Spleen (tissue), 11 donors: ENCODE measurements around the gene HIP1. TPM values are rescaled to one million over a fixed set of nuclear protein-coding genes. Genes with fewer than 3 reads are reported as not detected.

ENCODE experiments used
- DNase-seq: peaks from one replicate; pipeline ENCODE4 v3.0.0-alpha.2; 2020
- H3K27ac ChIP-seq, 8 donors: fragments of 200-600 bp; sonication (generic) in 7 of 8; 1 replicate in 4 of 8; 2 replicates in 4 of 8; pipeline versions ENCODE4 v1.5.0 to v1.8.0; 2016 to 2021; ENCODE audit warnings: inconsistent platforms in 4 of 8, mild to moderate bottlenecking in 4 of 8, moderate library complexity in 1 of 8
- H3K27me3 ChIP-seq, 7 donors: fragments of 200-600 bp; sonication (generic) in 6 of 7; replicated peaks in 1 of 7; 1 replicate in 4 of 7; 2 replicates in 3 of 7; pipeline versions ENCODE4 v1.5.0 to v1.8.0; 2016 to 2021; ENCODE audit warnings: inconsistent platforms in 3 of 7, mild to moderate bottlenecking in 1 of 7
- H3K36me3 ChIP-seq, 6 donors: fragments of 200-600 bp; sonication (generic) in 5 of 6; 1 replicate in 4 of 6; 2 replicates in 2 of 6; pipeline versions ENCODE4 v1.5.0 to v1.8.0; 2016 to 2021; ENCODE audit warnings: inconsistent platforms in 2 of 6
- H3K4me1 ChIP-seq, 6 donors: fragments of 200-600 bp; sonication (generic) in 5 of 6; 1 replicate in 3 of 6; 2 replicates in 3 of 6; pipeline versions ENCODE4 v1.5.0 to v1.8.0; 2016 to 2021; ENCODE audit warnings: inconsistent platforms in 3 of 6
- H3K4me3 ChIP-seq, 8 donors: fragments of 200-600 bp; sonication (generic) in 7 of 8; 1 replicate in 4 of 8; 2 replicates in 4 of 8; pipeline versions ENCODE4 v1.5.0 to v1.8.0; 2016 to 2021; ENCODE audit warnings: inconsistent platforms in 4 of 8, mild to moderate bottlenecking in 4 of 8, moderate library complexity in 2 of 8
- H3K9me3 ChIP-seq, 8 donors: fragments of 200-600 bp; sonication (generic) in 7 of 8; 1 replicate in 4 of 8; 2 replicates in 4 of 8; pipeline versions ENCODE4 v1.5.0 to v1.8.0; 2016 to 2021; ENCODE audit warnings: inconsistent platforms in 4 of 8
- POLR2A ChIP-seq, 3 donors: fragments of 450-650 bp; IDR thresholded peaks; one replicate each; pipeline ENCODE4 v1.5.1; 2017; ENCODE audit warnings: antibody characterized with exemption in 3 of 3, mild to moderate bottlenecking in 1 of 3
- POLR2AphosphoS5 ChIP-seq, 3 donors: sonication (generic); formaldehyde crosslinking; IDR thresholded peaks; one replicate each; pipeline ENCODE4 v1.5.1; 2017; ENCODE audit warnings: antibody characterized with exemption in 3 of 3
- WGBS, 5 donors: extraction: QIAGEN DNeasy Blood & Tissue Kit in 3 of 5; methylation state at CpG; one replicate each; pipeline versions ENCODE4 v1.1.5 to v1.1.7; 2013 to 2018; 5-methylcytosine and 5-hydroxymethylcytosine counted together
- intact Hi-C: fragments of 100-400 bp; cut with DNase I; formaldehyde crosslinking; loops from one replicate; pipeline ENCODE4 v1.15.0; 2023; ENCODE audit warnings: low total_unique reads
- polyA plus RNA-seq, 3 donors: library from polyadenylated mRNA; stranded (reverse); fragments of 200-250 nt; gene quantifications; one replicate each; pipeline ENCODE4 v1.2.1, GENCODE V29; 2013
- total RNA-seq, 7 donors: library from RNA; depleted of rRNA in 3 of 7; stranded (reverse); fragments of >200 nt in 3 of 7; fragmentation: NEBNext Ultra II Directional in 4 of 7; extraction: Animal tissue kit (Norgen Biotek cat#: 25700) in 4 of 7; gene quantifications; one replicate each; pipeline versions ENCODE4 v1.1.0 to v1.2.1, GENCODE V29; 2016 to 2021
- TF ChIP-seq, protein P1 (sequence below), 11 experiments: fragments of 200-600 bp in 7 of 11; fragments of 450-650 bp in 4 of 11; sonication (generic) in 4 of 11; IDR thresholded peaks in 8 of 11; conservative IDR thresholded peaks in 3 of 11; 1 replicate in 7 of 11; 2 replicates in 4 of 11; pipeline versions ENCODE4 v1.4.0 to v1.8.0; 2016 to 2021; ENCODE audit warnings: antibody characterized with exemption in 11 of 11, inconsistent platforms in 4 of 11, mild to moderate bottlenecking in 1 of 11
- donor health status: healthy with polysubstance abuse.
- donor health status: DM: no; HTN: no; CAD: no; lungs with moderate emphysema.
- donor health status: DM: no; HTN: no; CAD: no.
- donor health status: Bipolar disorder and iron deficiency.
- donor health status: healthy.
- donor health status: DM: no; HTN: no; CAD: no.
- donor health status: DM: yes; HTN: yes; CAD: no.

Gene HIP1
- total and polyA plus RNA-seq, 10 donors = 3.4 to 52.6 (median 35.1) TPM

- peaks cover 10 to 33% (median 20%) of the 10 kb centered on the region in 6 donors for H3K4me1 ChIP-seq
- H3K27me3 ChIP-seq = no peaks in the 10 kb centered on the region
- H3K9me3 ChIP-seq = no peaks in the 10 kb centered on the region
- intact Hi-C loops = no loop called here
- TF ChIP-seq POLR2AphosphoS5 (IDR thresholded peaks at IDR 0.05) = no peak
- TF ChIP-seq POLR2A (IDR thresholded peaks at IDR 0.05) = no peak
- TF ChIP-seq, protein P1, sequence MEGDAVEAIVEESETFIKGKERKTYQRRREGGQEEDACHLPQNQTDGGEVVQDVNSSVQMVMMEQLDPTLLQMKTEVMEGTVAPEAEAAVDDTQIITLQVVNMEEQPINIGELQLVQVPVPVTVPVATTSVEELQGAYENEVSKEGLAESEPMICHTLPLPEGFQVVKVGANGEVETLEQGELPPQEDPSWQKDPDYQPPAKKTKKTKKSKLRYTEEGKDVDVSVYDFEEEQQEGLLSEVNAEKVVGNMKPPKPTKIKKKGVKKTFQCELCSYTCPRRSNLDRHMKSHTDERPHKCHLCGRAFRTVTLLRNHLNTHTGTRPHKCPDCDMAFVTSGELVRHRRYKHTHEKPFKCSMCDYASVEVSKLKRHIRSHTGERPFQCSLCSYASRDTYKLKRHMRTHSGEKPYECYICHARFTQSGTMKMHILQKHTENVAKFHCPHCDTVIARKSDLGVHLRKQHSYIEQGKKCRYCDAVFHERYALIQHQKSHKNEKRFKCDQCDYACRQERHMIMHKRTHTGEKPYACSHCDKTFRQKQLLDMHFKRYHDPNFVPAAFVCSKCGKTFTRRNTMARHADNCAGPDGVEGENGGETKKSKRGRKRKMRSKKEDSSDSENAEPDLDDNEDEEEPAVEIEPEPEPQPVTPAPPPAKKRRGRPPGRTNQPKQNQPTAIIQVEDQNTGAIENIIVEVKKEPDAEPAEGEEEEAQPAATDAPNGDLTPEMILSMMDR (IDR thresholded peaks at IDR 0.05 in 8 of 11, conservative IDR thresholded peaks at IDR 0.05 in 3 of 11) = no peak
- WGBS, 5 donors = 64 to 72% (median 72%) methylated on average over 5 of the region's 5 CpGs
- no peak overlapping the region for H3K4me3 ChIP-seq
- no peak overlapping the region for H3K27ac ChIP-seq
- H3K36me3 ChIP-seq = no peaks in the 10 kb centered on the region
- DNase-seq = no peak
Observed at GRCh38 chr7:75690121-75690523, 48.6 kb downstream of the HIP1 start.

DNA sequence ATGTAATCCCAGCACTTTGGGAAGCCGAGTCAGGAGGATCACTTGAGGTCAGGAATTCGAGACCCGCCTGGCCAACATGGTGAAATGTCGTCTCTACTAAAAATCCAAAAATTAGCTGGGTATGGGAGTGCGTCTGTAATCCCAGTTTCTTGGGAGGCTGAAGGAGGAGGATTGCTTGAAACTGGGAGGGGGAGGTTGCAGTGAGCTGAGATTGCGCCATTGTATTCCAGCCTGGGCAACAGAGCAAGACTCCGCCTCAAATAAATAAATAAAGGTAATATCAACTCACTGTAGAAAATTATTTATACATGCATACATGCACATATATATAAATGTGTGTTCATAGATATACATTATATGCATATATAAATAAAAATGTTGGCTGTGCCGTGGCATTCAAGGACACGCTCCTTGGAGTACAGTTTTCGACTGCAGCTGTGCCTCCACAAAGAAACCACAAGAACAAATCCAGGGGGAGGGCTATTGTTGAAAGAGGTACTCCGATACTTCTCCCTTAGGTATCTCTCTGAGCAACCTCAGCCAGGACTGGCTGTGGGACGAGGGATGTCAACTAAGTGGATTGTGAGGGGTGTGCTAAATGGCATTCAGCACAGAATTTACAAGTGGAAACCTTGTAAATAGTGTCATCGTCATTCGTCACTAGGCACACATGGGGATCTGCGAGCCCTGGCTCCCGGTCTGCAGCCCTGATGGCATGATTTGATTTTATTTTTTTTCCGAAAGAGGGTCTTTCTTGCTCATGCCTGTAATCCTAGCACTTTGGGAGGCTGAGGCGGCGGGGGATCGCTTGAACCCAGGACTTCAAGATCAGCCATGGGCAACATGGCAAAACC is 49.3 kb downstream of the HIP1 start:
- Histone ChIP-seq H3K4me1 (peaks cover 10 to 33% (median 20%) of the 10 kb centered on the region in 6 donors), H3K36me3 (no peaks in the 10 kb centered on the region), H3K27me3 (no peaks in the 10 kb centered on the region), H3K9me3 (no peaks in the 10 kb centered on the region), H3K27ac (no peak overlapping the region), H3K4me3 (no peak overlapping the region)
- DNase-seq = no peak
- 84 to 89% (median 87%) methylated on average over 20 of the region's 20 CpGs for WGBS, 5 donors
- intact Hi-C loops = no loop called here
- TF ChIP-seq, protein P1 (IDR thresholded peaks at IDR 0.05 in 8 of 11, conservative IDR thresholded peaks at IDR 0.05 in 3 of 11) = no peak
- TF ChIP-seq POLR2AphosphoS5 (IDR thresholded peaks at IDR 0.05) = no peak

GRCh38 chr7:75688200-75689136 is 50.3 kb downstream of the HIP1 start:
- Histone ChIP-seq H3K27ac (peak overlapping the region in 1 of 8 donors; percentile 30), H3K9me3 (no peaks in the 10 kb centered on the region), H3K27me3 (no peaks in the 10 kb centered on the region), H3K4me1 (peaks cover 10 to 33% (median 20%) of the 10 kb centered on the region in 6 donors), H3K36me3 (no peaks in the 10 kb centered on the region), H3K4me3 (peak overlapping the region in 2 of 8 donors; percentile 4 to 47)
- intact Hi-C loops = no loop called here
- TF ChIP-seq POLR2AphosphoS5 (IDR thresholded peaks at IDR 0.05) = peak in 2 of 3 donors; percentile 58 to 62
- TF ChIP-seq POLR2A (IDR thresholded peaks at IDR 0.05) = no peak
- WGBS, 5 donors = 37 to 56% (median 52%) methylated on average over 20 to 37 of the region's 37 CpGs
- DNase-seq = peak; percentile 81

DNA sequence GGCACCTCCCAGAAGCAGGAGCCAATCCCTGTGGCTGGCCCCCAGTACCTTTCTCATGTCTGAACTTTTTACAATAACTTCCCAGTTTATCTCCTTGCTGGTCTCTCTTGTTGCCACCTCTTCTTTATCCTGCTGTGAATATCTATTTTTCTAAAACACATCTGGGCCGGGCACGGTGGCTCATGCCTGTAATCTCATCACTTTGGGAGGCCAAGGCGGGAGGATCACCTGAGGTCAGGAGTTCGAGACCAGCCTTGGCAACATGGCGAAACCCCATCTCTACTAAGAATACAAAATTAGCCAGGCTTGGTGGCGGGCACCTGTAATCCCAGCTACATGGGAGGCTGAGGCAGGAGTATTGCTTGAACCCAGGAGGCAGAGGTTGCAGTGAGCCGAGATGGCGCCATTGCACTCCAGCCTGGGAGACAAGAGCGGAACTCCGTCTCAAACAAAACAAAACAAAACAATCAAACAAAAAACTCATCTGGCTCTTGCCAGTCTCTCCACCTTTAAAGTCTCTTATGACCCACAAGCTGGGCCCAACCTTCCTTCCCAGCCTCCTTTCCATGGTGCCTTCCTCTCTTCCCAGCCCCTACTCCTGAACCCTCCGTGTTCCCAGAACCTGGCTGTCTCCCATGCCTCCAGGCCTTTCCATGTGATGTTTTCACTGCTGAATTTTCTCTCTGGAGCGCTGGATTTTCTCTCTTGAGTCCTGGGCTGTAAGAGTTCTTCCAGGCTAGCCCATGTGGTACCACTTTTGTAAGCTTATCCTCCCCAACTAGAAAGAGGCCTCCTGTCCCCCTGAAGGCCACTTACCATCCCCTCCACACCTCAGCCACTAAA is 51.3 kb downstream of the HIP1 start:
- Histone ChIP-seq H3K9me3 (no peaks in the 10 kb centered on the region), H3K27ac (no peak overlapping the region), H3K36me3 (no peaks in the 10 kb centered on the region), H3K27me3 (no peaks in the 10 kb centered on the region), H3K4me1 (peaks cover 10 to 33% (median 20%) of the 10 kb centered on the region in 6 donors), H3K4me3 (no peak overlapping the region)
- no peak for DNase-seq
- no peak for TF ChIP-seq POLR2A (IDR thresholded peaks at IDR 0.05)
- TF ChIP-seq, protein P1 (IDR thresholded peaks at IDR 0.05 in 8 of 11, conservative IDR thresholded peaks at IDR 0.05 in 3 of 11) = no peak
- no peak for TF ChIP-seq POLR2AphosphoS5 (IDR thresholded peaks at IDR 0.05)
- WGBS, 5 donors = 92 to 99% (median 94%) methylated on average over 12 of the region's 12 CpGs
- intact Hi-C loops = no loop called here
